GM19099 (cell line): ENCODE measurements around the gene RPS19.

ENCODE experiments used
- POLR2A ChIP-seq: IDR thresholded peaks from 3 replicates; pipeline ENCODE4 v1.6.1; 2011; ENCODE audit warnings: low read depth; ENCODE audit not compliant: insufficient read length; ENCODE audit errors: extremely low read depth

Gene RPS19

GRCh38 chr19:41859618-41860418, at the start of gene RPS19:
TSS of gene RPS19 (plus strand) at chr19:41860255. CDS start at chr19:41860775, 520 bp downstream.
- TF ChIP-seq POLR2A = peak; percentile 98

DNA sequence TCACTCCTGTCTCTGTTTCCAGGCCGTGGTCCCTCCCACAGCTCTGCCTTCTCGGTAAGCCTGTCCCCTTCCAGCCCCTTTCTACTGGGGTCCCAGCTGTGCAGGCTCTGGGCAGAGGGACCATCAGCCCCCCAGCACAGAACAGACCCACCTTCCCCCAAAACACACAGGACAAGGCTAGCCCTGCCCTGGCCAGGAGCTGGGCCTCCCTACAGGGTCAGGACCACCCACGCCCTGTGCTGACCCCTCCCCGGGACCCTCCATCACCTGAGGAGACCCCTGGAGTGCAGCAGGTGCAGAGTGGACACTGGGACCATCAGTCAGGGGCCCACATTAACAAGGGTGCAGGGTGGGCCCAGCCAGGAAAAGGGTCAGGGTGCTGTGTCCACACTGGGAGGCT, 49.8 kb upstream of the RPS19 start:
- TF ChIP-seq POLR2A = no peak

GRCh38 chr19:41811036-41811435, 49.0 kb upstream of the RPS19 start:
- no peak for TF ChIP-seq POLR2A

DNA sequence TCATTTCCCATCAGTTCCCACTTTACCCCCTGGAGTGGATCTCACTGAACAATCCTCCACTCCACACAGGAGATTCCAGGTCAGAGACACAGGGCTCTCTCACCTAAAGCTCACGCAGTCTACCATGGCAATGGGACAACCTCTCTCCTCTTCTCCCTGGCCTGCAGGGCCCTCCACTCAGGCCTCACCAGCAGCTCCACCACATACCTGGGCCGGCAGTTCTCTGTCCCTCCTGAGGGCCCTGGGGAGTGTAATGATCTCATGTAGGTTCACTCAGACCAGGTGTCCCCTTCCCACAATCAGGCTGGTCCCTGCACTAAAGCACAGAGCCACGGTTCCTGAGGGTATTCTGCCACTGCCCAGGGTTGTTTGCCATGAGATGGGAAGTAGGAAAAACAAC, 48.1 kb upstream of the RPS19 start:
- TF ChIP-seq POLR2A = no peak

GRCh38 chr19:41813911-41814310, 46.1 kb upstream of the RPS19 start:
- TF ChIP-seq POLR2A = no peak

DNA sequence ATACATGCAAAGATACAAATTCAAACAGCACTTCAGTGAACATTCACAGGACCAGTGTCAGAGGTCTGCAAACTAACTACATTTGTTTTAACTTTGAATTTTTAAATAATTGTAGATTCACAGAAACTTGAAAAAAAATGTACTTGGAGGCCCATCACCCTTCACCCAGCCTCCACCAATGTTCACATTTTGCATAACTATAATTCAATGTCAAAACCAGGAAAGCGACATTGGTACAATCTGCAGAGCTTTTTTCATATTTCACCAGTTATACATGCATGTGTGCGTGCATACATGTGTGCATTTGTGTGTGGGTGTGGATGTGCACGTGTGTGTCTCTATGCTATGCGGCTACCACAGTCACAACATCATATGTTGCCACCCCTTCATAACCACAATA, 44.8 kb upstream of the RPS19 start:
- no peak for TF ChIP-seq POLR2A

- no peak for TF ChIP-seq POLR2A
These were observed 43.3 kb upstream of the RPS19 start for GRCh38 chr19:41816761-41817160.

- no peak for TF ChIP-seq POLR2A
These were observed 38.9 kb upstream of the RPS19 start for GRCh38 chr19:41821003-41821735.

DNA sequence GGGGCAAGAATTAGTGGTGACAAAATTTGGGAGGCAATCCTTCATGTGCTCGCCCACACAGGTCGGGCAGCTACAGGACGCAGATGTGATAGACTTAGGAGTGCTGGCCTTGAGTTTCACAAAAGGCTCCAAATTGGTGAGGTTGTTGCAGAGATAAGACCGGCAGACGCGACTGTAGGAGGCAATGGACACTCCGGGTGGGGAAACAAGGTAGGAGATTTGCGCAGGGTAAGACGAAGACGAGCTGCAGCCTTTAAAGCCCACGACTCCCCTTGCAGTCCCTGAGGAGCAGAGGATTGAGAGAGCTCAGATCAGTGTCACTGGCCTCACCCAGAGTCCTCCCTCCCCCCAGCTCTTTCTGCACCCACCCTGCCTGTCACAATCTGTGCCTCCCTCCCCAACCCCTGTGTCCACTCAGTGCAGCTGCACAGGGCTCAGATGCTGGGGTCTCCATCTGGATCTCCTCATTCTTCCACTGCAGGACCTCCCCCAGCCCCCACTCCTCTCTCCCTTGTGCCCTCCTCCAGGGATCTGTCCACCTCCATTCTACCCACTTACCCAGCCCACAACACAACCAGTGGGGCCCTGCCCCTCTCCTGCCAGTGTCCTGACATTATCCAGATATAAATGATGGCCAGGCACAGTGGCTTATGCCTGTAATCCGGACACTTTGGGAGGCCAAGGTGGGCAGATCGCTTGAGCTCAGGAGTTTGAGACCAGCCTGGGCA, 21.9 kb upstream of the RPS19 start:
- TF ChIP-seq POLR2A = no peak

DNA sequence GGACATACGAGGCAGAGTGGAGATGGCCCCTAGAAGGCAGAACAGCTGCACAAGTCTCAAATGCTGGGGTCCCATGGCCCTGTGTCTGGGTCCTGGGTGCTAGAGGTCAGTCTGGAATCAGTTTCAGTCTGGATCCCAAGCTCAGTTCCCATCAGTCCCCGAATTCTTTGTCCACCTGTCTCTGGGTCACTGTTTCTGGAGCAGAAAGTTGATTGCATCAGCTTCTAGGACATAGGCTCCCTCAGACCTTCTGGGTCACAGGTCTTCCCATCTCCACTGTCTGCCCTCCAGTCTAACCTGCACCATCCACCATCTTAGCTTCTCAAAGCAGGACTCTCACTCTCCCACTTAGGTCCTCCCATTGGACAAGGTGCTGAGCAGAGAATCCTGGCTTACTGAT, 20.8 kb upstream of the RPS19 start:
- TF ChIP-seq POLR2A = no peak

GRCh38 chr19:41843371-41843770, 16.7 kb upstream of the RPS19 start:
- no peak for TF ChIP-seq POLR2A

DNA sequence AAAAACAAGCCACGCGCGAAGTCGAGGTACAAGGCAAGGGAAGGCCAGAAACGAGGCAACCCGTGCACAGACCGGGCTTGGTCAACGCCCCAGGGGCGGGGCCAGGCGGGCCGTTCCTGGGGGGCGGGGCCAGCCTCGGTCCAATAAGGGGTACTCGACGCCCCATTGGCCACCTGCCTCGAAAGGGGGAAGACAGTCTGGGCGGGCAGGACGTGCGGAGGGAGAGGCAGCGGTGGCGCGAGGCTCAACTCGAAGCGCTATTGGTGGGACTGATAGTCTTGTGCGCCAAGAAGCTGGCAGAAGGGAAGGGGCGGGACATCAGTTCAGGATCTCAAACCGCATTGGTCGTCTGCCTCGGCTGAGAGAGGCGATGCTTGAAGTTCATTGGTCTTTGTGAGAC, 15.5 kb upstream of the RPS19 start, which contains the start of gene LYPD4:
LYPD4 (minus strand) TSS at position 83 of the 400 bp plus-strand sequence. CDS start 5,398 bp downstream, outside the sequence.
- no peak for TF ChIP-seq POLR2A

DNA sequence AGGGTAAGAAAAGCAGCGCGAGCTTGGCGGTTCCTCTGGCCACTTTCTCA, 15.2 kb upstream of the RPS19 start, which contains the start of gene DMRTC2:
DMRTC2 (plus strand) TSS at position 42 of the 50 bp plus-strand sequence. CDS start 2,387 bp downstream, outside the sequence.
- TF ChIP-seq POLR2A = no peak

DNA sequence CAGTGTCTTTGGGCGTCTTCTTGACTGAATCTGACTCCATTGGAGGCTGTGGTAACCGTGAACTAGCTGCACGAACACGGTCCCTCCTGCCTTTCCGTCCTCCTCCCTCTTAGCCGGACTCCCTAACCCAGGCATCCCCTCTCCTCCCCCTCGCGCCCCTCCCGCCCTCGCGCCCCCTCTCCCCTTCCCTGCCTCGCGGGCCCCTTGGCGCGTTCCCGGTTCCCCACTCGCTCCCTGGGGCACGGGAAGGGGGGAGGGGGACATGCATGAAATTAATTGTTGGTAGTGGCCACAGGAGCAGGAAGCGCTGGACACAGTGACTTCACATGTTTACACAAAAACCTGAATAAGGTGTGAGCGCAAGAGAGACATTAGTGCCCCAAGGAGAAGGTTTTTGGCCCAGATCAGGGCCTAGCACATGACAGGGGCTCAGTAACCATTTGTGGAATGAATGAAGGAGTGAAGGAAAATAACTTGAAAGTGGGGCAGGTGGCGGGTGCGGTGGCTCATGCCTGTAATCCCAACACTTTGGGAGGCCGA, 14.9 kb upstream of the RPS19 start:
- TF ChIP-seq POLR2A = no peak

- no peak for TF ChIP-seq POLR2A
These were observed 12.5 kb upstream of the RPS19 start for GRCh38 chr19:41847351-41848105.
